PFSK-1 (cell line): ENCODE measurements around the gene OPCML.
A peak's percentile ranks its signal among the peaks of the same experiment; 100 is the strongest.

Experiments
- FOXP2 ChIP-seq: optimal IDR thresholded peaks from 2 replicates; pipeline ENCODE3; 2011; ENCODE audit warnings: borderline replicate concordance, control low read depth, inconsistent platforms; ENCODE audit not compliant: insufficient read depth; ENCODE audit errors: extremely low read length, extremely low read depth
- POLR2AphosphoS5 ChIP-seq: IDR thresholded peaks from 2 replicates; pipeline ENCODE4 v1.6.1; 2012; ENCODE audit warnings: low read depth, mild to moderate bottlenecking, control low read depth, low read length, moderate library complexity
- REST ChIP-seq, 2 experiments: IDR thresholded peaks; 2 replicates each; pipeline versions ENCODE4 v1.6.1 to v1.8.0; 2011 to 2012; ENCODE audit warnings: low read depth in 2 of 2, low read length in 2 of 2, control low read depth in 1 of 2, inconsistent platforms in 1 of 2, mild to moderate bottlenecking in 1 of 2, moderate library complexity in 1 of 2; ENCODE audit not compliant: insufficient read depth in 1 of 2
- SIN3A ChIP-seq: IDR thresholded peaks from 2 replicates; pipeline ENCODE4 v1.6.1; 2012; ENCODE audit warnings: mild to moderate bottlenecking, low read length, moderate library complexity, borderline replicate concordance; ENCODE audit not compliant: insufficient read depth
- TAF1 ChIP-seq: IDR thresholded peaks from 2 replicates; pipeline ENCODE4 v1.6.1; 2012; ENCODE audit warnings: low read length, control low read depth, borderline replicate concordance; ENCODE audit not compliant: insufficient read depth

Gene OPCML

GRCh38 chr11:133497477-133498140, 34.7 kb downstream of the OPCML start:
- no peak for TF ChIP-seq POLR2AphosphoS5
- no peak for TF ChIP-seq REST (IDR thresholded peaks at IDR 0.05; ENCODE audit: insufficient read depth in 1 of 2, low read depth in 2 of 2, low read length in 2 of 2)
- no peak for TF ChIP-seq SIN3A
- TF ChIP-seq FOXP2, result no peak
- TF ChIP-seq TAF1, result no peak

GRCh38 chr11:133492895-133493294, 39.4 kb downstream of the OPCML start:
- no peak for TF ChIP-seq SIN3A
- TF ChIP-seq POLR2AphosphoS5, result no peak
- no peak for TF ChIP-seq REST (IDR thresholded peaks at IDR 0.05; ENCODE audit: insufficient read depth in 1 of 2, low read depth in 2 of 2, low read length in 2 of 2)
- TF ChIP-seq FOXP2, result no peak
- TF ChIP-seq TAF1, result no peak

- TF ChIP-seq REST (IDR thresholded peaks at IDR 0.05; ENCODE audit: insufficient read depth in 1 of 2, low read depth in 2 of 2, low read length in 2 of 2) (peak in 1 of 2 experiments; percentile 74; a peak in 2 of 4 replicates), SIN3A (no peak)
Measured at GRCh38 chr11:133491680-133492383, 40.5 kb downstream of the OPCML start.

- TF ChIP-seq REST (IDR thresholded peaks at IDR 0.05; ENCODE audit: insufficient read depth in 1 of 2, low read depth in 2 of 2, low read length in 2 of 2) (no peak), POLR2AphosphoS5 (no peak), SIN3A (no peak), TAF1 (no peak), FOXP2 (no peak)
Measured at GRCh38 chr11:133480722-133481121, 51.6 kb downstream of the OPCML start.
